Left lung (tissue), 10 donors: ENCODE measurements around the gene TMEM108. TPM values are rescaled to one million over a fixed set of nuclear protein-coding genes. Genes with fewer than 3 reads are reported as not detected.

ENCODE experiments used
- ATAC-seq: fragments of 200-7000 bp; cut with Tn5 transposase; one replicate; pipeline ENCODE4 v1.9.1; 2020; ENCODE audit warnings: moderate library complexity
- DNase-seq, 4 donors: peaks; one replicate each; pipeline ENCODE4 v3.0.0-alpha.2; 2013 to 2020
- H3K27ac ChIP-seq, 2 donors: fragments of 200-600 bp; sonication (generic) in 1 of 2; one replicate each; pipeline versions ENCODE4 v1.5.0 to v1.8.0; 2020 to 2021
- H3K27me3 ChIP-seq, 2 donors: fragments of 200-600 bp; sonication (generic) in 1 of 2; one replicate each; pipeline versions ENCODE4 v1.5.0 to v1.8.0; 2020 to 2021
- H3K36me3 ChIP-seq, 2 donors: fragments of 200-600 bp; sonication (generic) in 1 of 2; one replicate each; pipeline versions ENCODE4 v1.5.0 to v1.8.0; 2020 to 2021
- H3K4me1 ChIP-seq, 2 donors: fragments of 200-600 bp; one replicate each; pipeline ENCODE4 v1.8.0; 2021
- H3K4me3 ChIP-seq, 2 donors: fragments of 200-600 bp; sonication (generic) in 1 of 2; one replicate each; pipeline versions ENCODE4 v1.5.0 to v1.8.0; 2020 to 2021; ENCODE audit warnings: mild to moderate bottlenecking in 1 of 2
- H3K9me3 ChIP-seq, 2 donors: fragments of 200-600 bp; sonication (generic) in 1 of 2; one replicate each; pipeline versions ENCODE4 v1.5.0 to v1.8.0; 2020 to 2021
- CTCF ChIP-seq, 2 donors: fragments of 200-600 bp; sonication (generic) in 1 of 2; IDR thresholded peaks; one replicate each; pipeline versions ENCODE4 v1.5.0 to v1.8.0; 2021; ENCODE audit warnings: antibody characterized with exemption in 2 of 2
- intact Hi-C, 2 donors: fragments of 100-400 bp; cut with DNase I; formaldehyde crosslinking; loops; one replicate each; pipeline versions ENCODE4 v1.11.2 to v1.14.2; 2022
- polyA plus RNA-seq, 6 donors: library from polyadenylated mRNA; unstranded; fragments of 120-200 nt; gene quantifications; one replicate each; pipeline ENCODE4 v1.2.1, GENCODE V29; 2013; ENCODE audit not compliant: insufficient read length in 6 of 6
- total RNA-seq, 2 donors: library from RNA; stranded (reverse); fragmentation: NEBNext Ultra II Directional; extraction: Animal tissue kit (Norgen Biotek cat#: 25700); gene quantifications; one replicate each; pipeline ENCODE4 v1.2.1, GENCODE V29; 2021
- donor health status: DM: no; HTN: yes; CAD: no.
- donor health status: DM: no; HTN: no; CAD: no.

TMEM108 gene
- total and polyA plus RNA-seq, 8 donors: 18.5 to 58.8 (median 43.7) TPM

DNA sequence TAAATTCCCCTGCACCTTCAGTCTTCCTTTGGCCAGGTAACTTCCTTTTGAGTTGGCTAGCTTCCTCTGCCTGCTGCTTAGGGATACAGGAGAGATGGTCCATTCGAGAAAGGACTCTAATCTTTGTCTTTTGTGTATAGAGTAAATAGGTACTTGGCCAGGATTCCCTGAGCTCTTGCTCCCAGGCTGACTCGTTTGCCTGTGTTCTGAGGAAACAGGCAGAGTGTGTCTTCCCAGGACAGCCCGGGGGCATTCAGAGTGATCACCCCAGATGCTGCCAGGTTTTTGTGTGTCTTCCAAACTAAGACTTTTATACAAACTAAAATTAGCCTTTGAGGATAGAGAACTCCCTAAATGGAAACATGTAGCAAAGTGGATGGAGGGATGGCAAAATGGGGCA, 39.5 kb downstream of the TMEM108 start:
- H3K4me1 ChIP-seq: no peaks in the 10 kb centered on the region
- no peaks in the 10 kb centered on the region for H3K36me3 ChIP-seq
- no peaks in the 10 kb centered on the region for H3K9me3 ChIP-seq
- no peak overlapping the region for H3K27ac ChIP-seq
- ATAC-seq (no peak), DNase-seq (no peak)
- TF ChIP-seq CTCF (IDR thresholded peaks at IDR 0.05): no peak
- H3K4me3 ChIP-seq: no peak overlapping the region
- intact Hi-C loops: no loop called here
- H3K27me3 ChIP-seq: no peaks in the 10 kb centered on the region

GRCh38 chr3:133079621-133080020, 41.4 kb downstream of the TMEM108 start:
- intact Hi-C loops: no loop called here
- Histone ChIP-seq H3K4me1 (no peaks in the 10 kb centered on the region), H3K36me3 (no peaks in the 10 kb centered on the region), H3K27ac (no peak overlapping the region), H3K4me3 (no peak overlapping the region), H3K27me3 (no peaks in the 10 kb centered on the region), H3K9me3 (no peaks in the 10 kb centered on the region)
- TF ChIP-seq CTCF (IDR thresholded peaks at IDR 0.05): no peak
- ATAC-seq (no peak), DNase-seq (no peak)

DNA sequence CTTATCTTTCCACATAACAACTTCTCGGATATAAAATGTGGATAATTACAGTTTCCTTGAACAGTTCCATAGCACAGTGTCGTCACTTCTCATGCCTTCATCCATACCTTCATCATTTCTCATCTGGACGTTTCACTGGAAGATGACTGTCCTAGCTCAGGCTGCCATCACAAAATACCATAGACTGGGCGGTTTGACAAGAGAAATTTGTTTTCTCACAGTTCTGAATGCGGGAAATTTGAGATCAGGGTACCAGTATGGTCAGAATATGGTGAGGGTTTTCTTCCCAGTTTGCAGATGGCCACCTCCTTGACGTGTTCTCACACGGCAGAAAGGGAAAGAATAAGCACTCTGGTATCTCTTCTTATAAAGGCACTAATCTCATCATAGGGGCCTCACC, 42.8 kb downstream of the TMEM108 start:
- ATAC-seq (no peak), DNase-seq (no peak)
- H3K4me3 ChIP-seq: no peak overlapping the region
- TF ChIP-seq CTCF (IDR thresholded peaks at IDR 0.05): no peak
- H3K4me1 ChIP-seq: no peaks in the 10 kb centered on the region
- intact Hi-C loops: no loop called here
- no peaks in the 10 kb centered on the region for H3K27me3 ChIP-seq
- H3K9me3 ChIP-seq: no peaks in the 10 kb centered on the region
- H3K27ac ChIP-seq: no peak overlapping the region
- no peaks in the 10 kb centered on the region for H3K36me3 ChIP-seq

GRCh38 chr3:133083395-133083794, 45.2 kb downstream of the TMEM108 start:
- Histone ChIP-seq H3K4me3 (no peak overlapping the region), H3K27me3 (no peaks in the 10 kb centered on the region), H3K4me1 (no peaks in the 10 kb centered on the region), H3K9me3 (no peaks in the 10 kb centered on the region), H3K36me3 (no peaks in the 10 kb centered on the region), H3K27ac (no peak overlapping the region)
- intact Hi-C loops: no loop called here
- ATAC-seq (no peak), DNase-seq (no peak)
- TF ChIP-seq CTCF (IDR thresholded peaks at IDR 0.05): no peak

DNA sequence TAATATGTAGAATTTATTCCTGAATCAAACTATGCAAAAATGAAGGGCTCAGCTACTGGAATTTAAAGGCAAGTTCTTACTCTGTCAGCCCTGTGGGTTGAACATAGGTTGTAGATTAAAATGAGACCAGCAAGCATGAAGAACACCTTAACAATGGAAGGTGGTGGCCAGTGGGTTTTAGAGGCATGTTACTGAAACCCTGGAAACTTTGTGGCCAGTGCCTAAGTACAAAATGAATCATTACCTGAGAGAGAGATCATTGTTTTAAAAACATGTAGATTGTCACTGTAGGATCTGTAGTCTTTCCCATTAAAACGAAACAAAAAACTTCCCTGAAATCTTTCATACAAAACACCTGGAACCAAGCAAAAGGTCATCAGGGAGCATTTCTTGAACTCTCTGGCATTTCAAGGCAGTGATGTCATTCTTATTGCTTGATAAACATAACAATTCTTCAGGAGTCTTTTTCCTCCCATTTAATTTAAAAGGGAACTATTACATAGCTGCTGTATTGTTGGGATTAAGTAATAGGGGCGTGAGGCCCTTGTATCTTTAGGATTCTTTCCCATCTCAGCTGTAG, 51.8 kb downstream of the TMEM108 start:
- no peak overlapping the region for H3K27ac ChIP-seq
- ATAC-seq: no peak
- TF ChIP-seq CTCF (IDR thresholded peaks at IDR 0.05): no peak

More for the DNA sequence above, 51.8 kb downstream of the TMEM108 start:
- Histone ChIP-seq H3K4me1 (no peaks in the 10 kb centered on the region), H3K9me3 (no peaks in the 10 kb centered on the region), H3K36me3 (no peaks in the 10 kb centered on the region), H3K27me3 (no peaks in the 10 kb centered on the region), H3K4me3 (no peak overlapping the region)
- DNase-seq: no peak
- intact Hi-C loops: no loop called here
